Left lobe of liver (tissue), 2 donors: ENCODE measurements around the gene WTAP. TPM values are rescaled to one million over a fixed set of nuclear protein-coding genes. Genes with fewer than 3 reads are reported as not detected.
"Not testable (repeated sequence)": the region's sequence is repeated elsewhere in the genome, so short reads cannot be mapped to it uniquely, and the experiment has no call there.

Experiments used
- ATAC-seq: fragments of 200-7000 bp; cut with Tn5 transposase; one replicate; pipeline ENCODE4 v1.9.1; 2020; ENCODE audit warnings: mild to moderate bottlenecking, moderate library complexity
- DNase-seq: peaks from one replicate; pipeline ENCODE4 v3.0.0-alpha.2; 2020; ENCODE audit warnings: low spot score
- total RNA-seq: library from RNA; stranded (reverse); gene quantifications from one replicate; pipeline ENCODE4 v1.2.1, GENCODE V29; 2021
- donor health status: DM: no; HTN: no; CAD: no; lungs with moderate emphysema.
- donor health status: DM: no; HTN: yes; CAD: no.

WTAP gene
- total RNA-seq, 1 donor from 2014 or later, result 23.7 TPM

GRCh38 chr6:159693128-159693893 lies 34.0 kb upstream of the WTAP start, which contains the start of gene SOD2:
Gene SOD2, minus strand, starts transcription at chr6:159693241. Its CDS starts 74 bp downstream, at chr6:159693167.
- ATAC-seq (peak; percentile 82), DNase-seq (peak; percentile 94)

DNA sequence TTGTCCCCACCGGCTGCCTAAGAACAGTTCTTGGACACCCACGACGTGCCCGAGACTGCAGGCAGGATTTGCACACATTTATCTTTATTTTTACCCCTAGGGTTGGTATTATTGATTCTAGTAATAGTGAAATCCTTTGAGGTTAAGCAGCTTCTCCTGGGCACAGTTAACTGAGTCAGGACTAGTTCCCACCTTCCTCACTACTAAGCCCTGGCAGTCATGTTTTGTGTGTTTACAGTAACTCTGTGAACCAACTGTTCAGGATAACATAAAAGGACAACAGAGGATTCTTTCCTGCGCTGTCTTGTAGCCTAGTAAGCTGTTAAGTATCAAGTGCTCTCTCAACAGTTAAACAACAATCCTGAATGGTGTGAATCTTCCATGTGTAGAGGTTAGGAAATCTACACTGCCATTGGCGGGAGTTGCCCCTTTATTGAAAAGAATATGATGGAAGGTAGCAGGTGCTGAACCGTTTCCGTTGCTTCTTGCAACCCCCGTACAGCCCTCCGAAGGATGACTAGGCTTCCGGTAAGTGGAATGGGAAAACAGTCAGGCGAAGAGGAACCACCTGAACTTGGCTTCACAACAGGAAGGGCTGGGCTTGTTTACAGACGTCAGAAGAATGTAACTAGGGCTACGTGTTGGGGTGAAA lies 33.3 kb upstream of the WTAP start:
- ATAC-seq (peak; percentile 25), DNase-seq (peak; percentile 67)

DNA sequence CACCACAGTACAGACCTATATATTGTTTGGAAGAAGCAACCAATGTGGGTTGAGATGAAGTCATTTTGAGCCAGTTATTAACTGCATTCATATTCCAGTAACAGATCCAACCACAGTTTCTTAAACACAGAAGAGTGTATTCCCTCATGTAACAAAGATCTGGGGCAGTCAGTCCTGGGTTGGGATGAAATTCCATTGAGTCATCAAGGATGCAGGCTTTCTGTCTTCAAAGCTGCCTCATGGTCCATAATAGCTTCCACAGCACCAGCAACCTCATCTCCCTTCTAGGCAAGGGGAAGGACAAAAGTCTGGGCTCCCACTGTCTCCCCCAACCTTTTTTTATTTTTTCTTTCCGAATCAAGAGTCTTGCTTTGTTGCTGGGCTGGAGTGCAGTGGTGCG lies 31.3 kb upstream of the WTAP start:
- ATAC-seq (no peak), DNase-seq (no peak)

DNA sequence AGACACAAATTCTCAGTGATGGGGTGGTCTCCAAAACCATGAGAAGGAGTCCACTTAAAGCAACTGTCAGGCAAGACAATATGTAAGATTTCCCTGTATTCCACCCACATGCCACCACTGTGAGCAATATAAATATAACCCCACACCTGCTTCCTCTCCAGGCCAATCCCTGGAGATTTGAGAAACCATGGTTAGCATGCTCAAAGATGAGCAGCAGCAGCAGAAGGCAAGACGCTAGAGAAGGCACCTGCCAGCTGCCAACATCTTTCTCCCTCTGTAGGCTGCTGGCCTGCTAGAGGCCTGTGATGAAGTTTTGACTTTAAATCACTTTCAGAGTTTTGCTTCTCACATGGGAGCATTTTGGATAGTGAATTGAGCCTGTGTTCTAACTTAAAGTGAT lies 26.3 kb upstream of the WTAP start:
- DNase-seq (no peak), ATAC-seq (peak; percentile 18)

DNA sequence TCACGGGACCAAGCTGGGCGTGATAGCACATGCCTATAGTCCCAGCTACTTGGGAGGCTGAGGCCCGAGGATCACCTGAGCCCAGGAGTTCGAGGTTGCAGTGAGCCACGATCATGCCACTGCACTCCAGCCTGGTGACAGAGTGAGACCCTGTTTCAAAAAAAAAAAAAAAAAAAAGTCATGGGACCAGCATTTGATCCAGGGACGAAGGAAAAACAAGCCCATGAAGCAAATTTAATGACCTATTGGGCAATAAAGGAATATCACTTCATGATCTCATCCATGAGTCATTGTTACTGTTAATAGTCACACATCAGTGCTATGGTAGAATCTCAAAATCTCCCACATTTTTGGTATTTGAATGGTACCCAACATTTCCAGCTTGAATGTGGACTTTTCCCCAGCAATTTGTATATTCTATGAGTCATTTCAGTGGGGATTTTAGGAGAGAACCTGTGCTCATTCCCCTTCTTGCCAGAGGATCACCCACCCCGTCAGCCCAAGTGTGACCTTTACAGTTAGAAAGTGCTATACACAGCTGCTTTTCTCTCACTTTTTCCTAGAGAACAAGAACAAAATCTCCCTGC lies 25.8 kb upstream of the WTAP start:
- DNase-seq, result no peak
- peak; percentile 49 for ATAC-seq

- DNase-seq, ATAC-seq: not testable (repeated sequence)
These were observed 16.7 kb upstream of the WTAP start for GRCh38 chr6:159710603-159711002.

DNA sequence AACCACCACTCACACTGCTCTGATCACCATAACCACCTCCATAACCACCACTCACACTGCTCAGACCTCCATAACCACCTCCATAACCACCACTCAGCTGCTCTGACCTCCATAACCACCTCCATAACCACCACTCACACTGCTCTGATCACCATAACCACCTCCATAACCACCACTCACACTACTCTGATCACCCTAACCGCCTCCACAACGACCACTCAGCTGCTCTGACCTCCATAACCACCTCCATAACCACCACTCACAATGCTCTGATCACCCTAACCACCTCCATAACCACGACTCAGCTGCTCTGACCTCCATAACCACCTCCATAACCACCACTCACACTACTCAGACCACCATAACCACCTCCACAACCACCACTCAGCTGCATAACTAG lies 14.9 kb upstream of the WTAP start:
- ATAC-seq, result not testable (repeated sequence)

GRCh38 chr6:159713984-159714383 lies 13.3 kb upstream of the WTAP start:
- ATAC-seq, result no peak
- DNase-seq, result no peak

More for the DNA sequence above, 14.9 kb upstream of the WTAP start:
- not testable (repeated sequence) for DNase-seq

DNA sequence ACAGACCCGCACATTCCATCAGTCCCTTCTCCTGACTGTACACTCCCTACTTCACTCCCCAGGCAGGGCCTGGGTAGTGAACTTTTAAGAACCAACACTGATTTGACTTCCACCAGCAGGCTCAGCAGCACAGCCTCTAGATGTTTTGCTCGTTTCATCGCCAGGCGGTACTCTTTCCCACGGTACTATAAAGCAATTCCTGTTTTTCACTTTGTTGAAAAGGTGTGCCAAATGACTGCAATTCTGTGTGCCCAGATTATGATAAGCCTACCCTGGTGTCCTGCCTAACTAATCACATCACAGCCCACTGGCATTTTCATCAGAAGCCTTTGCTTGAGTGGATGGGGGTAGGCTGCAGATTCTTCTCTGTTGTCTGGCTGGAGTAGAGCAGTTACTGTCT lies 12.9 kb upstream of the WTAP start:
- ATAC-seq, result no peak

DNA sequence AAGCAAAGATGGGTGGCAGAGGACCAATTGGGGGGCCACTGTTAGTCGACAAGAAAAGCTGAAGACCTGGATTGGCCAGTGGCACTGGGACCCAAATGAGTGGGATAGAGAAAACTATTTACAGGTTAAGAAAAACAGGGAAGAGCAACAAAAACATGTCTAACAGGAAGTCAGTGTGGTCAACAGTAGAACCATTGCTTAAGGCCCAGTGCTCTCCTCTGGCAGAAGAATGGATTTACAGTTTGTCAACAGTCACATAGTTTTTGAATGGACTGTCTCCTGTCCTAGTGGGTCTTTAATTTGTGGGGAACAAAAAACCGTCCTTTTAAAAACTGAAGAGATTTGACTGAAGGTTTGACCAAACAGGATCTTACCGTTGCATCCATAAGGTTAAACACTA lies 12.1 kb upstream of the WTAP start:
- DNase-seq, result no peak
- no peak for ATAC-seq

More for the DNA sequence above, 12.9 kb upstream of the WTAP start:
- DNase-seq, result no peak

DNA sequence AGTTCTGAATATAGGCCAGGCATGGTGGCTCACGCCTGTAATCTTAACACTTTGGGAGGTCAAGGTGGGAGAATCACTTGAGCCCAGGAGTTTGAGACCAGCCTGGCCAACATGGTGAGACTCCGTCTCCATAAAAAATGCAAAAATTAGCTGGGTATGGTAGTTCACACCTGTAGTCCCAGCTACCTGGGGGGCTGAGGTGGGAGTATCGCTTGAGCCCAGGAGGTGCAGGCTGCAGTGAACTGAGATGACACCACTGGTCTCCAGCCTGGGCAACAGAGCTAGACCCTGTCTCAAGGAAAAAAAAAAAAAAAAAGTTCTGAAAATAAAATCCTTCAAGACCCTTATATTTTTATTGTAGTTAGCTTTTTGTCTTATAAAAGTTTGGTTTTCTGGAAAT lies 11.7 kb upstream of the WTAP start:
- no peak for ATAC-seq
- no peak for DNase-seq

- peak; percentile 88 for ATAC-seq
- DNase-seq, result no peak
These were observed 10.8 kb upstream of the WTAP start for GRCh38 chr6:159716247-159717096.

- no peak for ATAC-seq
- no peak for DNase-seq
These were observed 8.7 kb upstream of the WTAP start for GRCh38 chr6:159718634-159719033.

- no peak for DNase-seq
- no peak for ATAC-seq
These were observed 8.0 kb upstream of the WTAP start for GRCh38 chr6:159719287-159719686.

GRCh38 chr6:159720708-159721107 lies 6.6 kb upstream of the WTAP start:
- ATAC-seq, result peak; percentile 66
- DNase-seq, result no peak

DNA sequence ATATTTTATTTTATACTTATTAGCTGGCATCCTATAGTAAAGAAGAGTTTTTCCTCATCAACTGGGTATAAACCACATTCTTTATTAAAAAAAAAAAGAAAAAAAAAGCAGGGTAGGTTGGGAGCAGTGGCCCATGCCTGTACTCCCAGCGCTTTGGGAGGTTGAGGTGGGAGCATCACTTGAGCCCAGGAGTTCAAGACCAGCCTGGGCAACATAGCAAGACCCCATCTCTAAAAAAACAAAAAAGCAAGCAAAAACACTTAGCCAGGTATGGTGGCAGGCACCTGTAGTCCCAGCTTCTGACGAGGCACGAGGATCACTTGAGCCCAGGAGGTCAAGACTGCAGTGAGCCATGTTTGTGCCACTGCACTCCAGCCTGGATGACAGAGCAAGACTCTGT lies 5.3 kb upstream of the WTAP start:
- not testable (repeated sequence) for DNase-seq, ATAC-seq

GRCh38 chr6:159722655-159723054 lies 4.7 kb upstream of the WTAP start:
- DNase-seq (no peak), ATAC-seq (no peak)

- ATAC-seq (no peak), DNase-seq (no peak)
These were observed 4.0 kb upstream of the WTAP start for GRCh38 chr6:159723259-159723658.

DNA sequence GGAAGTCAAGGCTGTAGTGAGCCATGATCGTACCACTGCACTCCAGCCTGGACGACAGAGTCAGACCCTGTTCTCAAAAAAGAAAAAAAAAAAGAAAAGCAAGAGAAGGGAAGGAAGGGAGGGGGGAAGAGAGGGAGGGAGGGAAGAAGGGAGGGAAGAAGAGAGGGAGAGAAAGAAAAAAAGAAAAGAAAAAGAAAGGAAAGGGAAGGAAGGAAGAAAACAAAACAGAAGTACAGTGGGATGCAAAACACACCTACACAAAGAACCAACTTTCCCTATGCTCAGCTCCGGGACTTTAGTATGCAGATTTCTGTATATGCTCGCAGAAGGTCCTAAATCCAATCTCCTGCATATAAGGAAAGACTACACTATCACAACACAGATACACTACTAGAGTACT lies 2.5 kb upstream of the WTAP start:
- no peak for ATAC-seq
- DNase-seq, result no peak

GRCh38 chr6:159725208-159725607 lies 2.1 kb upstream of the WTAP start:
- ATAC-seq, DNase-seq: not testable (repeated sequence)
